Stimulated activated CD4-positive, alpha-beta T cell treated with anti-CD3 and anti-CD28 coated beads, Interleukin-1b, Interleukin-23, amount 100 ng/mL, for 24 hours (primary cell): ENCODE data around the gene ACOX1.

Experiments
- DNase-seq, 4 experiments: peaks; one replicate each; pipeline ENCODE4 v3.0.0-alpha.2; 2020; ENCODE audit warnings: low read depth in 4 of 4, low spot score in 1 of 4

ACOX1 gene

GRCh38 chr17:75978938-75979704 is at the start of gene ACOX1, which contains the start of gene TEN1:
TSS of gene ACOX1 (minus strand) at chr17:75979166. CDS start at chr17:75979073, 93 bp downstream.
TSS of gene TEN1 (plus strand) at chr17:75979240. CDS start at chr17:75986193, 6,953 bp downstream.
- DNase-seq: peak; percentile 88 to 98 (median 94)

DNA sequence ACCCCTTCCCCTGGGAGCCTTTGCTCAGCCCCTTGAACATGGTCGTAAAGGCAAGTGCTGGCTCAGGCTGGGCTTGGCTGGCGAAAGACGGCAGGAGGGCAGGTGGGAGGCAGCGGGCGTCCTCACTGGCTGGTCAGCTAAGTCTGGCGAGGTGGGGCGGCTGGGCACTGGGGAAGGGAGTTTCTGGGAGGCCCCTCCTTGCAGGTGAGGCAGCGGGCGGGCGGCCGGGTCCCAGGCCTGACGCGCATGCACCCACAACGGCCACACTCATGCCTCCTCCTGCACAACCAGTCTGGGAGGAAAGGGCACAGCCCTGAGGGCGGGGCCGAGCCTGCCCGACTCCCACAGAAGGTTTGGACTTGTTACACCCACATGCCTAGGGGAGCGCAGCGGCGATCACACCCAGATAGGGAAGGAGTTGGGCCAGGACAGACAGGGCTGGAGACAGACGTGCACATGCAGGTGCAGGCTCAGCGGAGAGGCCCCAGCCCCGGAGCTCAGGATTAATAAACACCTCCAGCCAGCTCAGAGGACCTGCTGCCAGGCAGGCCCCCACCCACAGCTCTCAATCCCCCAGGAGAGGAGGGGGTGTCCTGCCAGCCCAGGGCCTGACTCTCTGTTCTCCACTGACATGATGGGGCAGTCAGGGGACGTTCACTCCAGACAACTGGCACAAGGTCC is 48.3 kb upstream of the ACOX1 start, which contains the start of gene EVPL:
TSS of gene EVPL (minus strand) at position 148 of the 681 bp plus-strand sequence. CDS start at position 40, 108 bp downstream.
- no peak for DNase-seq

- DNase-seq: no peak
Observed at GRCh38 chr17:76026714-76027158, 47.8 kb upstream of the ACOX1 start.

DNA sequence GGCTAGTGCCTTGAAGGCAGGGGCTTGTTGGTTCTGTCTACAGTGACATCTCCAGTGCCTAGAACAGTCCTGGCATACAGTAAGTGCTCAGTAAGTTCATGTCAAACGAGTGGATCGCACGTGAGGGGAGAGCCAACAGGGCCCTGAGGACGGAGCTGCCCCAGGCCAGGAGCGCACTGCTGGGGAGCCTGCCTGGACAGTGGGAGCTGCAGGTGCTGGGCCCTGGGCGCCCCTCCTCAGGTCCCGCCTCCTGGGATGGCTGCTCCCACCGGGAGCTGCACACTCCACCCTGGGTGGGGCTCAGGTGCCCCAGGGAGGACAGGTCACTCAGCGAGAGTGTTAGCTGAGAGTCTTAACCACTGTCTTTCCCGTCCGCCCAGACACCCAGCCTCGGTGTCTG is 46.3 kb upstream of the ACOX1 start:
- DNase-seq: no peak

GRCh38 chr17:76024353-76024752 is 45.4 kb upstream of the ACOX1 start:
- DNase-seq: no peak

- DNase-seq: no peak
Observed at GRCh38 chr17:76023900-76024237, 44.9 kb upstream of the ACOX1 start.

DNA sequence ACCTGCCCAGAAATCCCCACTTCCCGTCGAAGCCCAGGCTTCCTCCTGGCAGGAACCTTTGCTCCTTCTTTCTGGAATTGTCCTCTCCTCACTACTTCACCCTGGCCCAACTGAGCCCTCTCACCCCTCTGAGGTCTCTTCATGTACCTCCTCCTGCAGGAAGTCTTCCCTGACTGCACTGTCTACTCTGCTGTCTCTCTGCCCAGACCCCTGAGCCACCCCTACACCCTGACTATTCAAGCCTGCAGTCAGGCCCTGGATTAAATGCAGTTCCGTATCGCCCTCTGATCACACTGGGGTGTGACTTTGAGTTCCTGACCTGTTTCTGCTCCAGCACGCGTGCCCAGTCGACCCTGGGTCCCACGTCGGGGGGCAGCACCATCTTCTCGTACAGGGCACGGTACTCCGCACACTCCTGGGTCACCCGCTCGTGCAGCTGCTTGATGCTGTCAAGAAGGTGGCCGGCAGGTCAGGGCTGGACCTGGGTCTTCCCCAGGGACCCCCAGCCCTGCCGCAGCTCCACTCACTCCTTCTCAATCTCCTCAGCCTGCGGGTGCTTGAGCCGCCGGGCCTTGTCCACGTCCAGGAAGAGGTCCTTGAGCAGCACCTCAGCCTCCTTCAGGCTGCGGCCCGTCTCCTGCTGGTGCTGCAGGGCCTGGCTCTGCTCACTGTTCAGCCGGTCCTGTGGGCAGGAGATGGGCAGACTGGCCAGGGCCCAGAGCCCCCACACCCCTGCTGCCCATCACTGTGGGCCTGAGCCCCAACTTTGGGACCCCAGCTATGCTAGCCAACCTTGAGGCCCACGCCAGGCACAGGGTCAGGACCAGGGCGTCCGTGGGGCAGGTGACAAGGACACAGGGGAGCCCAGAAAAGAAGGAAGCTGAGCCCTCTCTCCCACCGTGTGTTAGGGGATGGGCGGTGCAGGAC is 44.3 kb upstream of the ACOX1 start:
- no peak for DNase-seq

DNA sequence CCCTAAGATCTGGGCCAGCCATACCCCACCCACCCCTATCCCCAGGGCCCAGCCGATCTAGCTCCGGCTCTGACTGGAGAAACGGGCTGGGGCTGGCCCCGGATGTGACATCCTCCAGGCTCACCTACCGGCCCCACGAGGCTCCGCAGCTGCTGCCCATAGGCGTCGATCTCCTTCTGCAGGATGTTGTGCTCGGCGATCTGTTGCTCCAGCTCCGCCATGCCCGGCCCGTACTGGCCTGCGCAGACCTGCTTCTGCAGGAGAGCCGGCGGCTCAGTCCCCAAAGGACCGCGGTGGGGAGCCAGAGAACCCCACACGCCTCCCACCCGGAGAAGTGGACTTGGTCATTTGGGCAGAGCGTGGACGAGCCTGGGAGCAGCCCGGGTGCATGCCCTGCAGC is 43.3 kb upstream of the ACOX1 start:
- no peak for DNase-seq

- no peak for DNase-seq
Observed at GRCh38 chr17:76019833-76020467, 41.0 kb upstream of the ACOX1 start.

DNA sequence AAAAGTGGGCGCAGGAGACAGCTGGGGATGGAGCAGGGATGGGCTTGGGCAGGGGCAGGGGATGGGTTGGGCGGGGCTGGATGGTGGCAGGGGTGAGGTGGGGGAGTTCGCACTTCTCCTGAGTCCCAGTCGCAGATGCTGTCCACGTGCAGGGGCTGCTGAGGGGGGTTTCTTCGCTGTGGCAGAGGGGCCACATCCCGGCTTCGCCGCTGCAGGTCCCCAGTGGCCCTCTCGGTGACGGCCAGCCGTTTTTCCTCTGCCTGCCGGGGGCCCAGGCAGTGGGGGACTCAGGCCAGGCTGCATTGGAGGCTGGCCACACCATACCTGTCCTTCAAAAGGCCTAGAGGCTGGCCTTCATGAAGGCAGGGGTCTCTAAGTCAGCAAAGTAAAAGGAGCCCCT is 39.8 kb upstream of the ACOX1 start:
- no peak for DNase-seq

DNA sequence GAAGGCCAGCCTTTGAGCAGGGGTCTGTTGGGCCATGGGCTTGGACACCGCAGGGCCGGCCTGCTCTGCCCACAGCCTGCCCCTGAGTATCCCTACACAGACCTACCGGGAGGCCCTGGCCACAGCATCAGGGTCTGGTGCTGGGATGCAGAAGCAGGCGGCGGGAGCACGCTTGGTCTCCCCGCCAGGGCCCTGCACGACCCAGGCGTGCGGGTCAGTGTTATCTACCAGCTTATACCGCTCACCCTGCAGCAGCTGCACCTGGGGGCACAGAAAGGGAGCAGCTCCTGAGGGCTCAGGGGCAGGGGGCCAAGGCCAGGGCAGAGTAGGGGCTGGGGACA is 39.3 kb upstream of the ACOX1 start:
- no peak for DNase-seq

- no peak for DNase-seq
Observed at GRCh38 chr17:76017481-76018339, 38.7 kb upstream of the ACOX1 start.

- no peak for DNase-seq
Observed at GRCh38 chr17:76014925-76015261, 35.9 kb upstream of the ACOX1 start.

DNA sequence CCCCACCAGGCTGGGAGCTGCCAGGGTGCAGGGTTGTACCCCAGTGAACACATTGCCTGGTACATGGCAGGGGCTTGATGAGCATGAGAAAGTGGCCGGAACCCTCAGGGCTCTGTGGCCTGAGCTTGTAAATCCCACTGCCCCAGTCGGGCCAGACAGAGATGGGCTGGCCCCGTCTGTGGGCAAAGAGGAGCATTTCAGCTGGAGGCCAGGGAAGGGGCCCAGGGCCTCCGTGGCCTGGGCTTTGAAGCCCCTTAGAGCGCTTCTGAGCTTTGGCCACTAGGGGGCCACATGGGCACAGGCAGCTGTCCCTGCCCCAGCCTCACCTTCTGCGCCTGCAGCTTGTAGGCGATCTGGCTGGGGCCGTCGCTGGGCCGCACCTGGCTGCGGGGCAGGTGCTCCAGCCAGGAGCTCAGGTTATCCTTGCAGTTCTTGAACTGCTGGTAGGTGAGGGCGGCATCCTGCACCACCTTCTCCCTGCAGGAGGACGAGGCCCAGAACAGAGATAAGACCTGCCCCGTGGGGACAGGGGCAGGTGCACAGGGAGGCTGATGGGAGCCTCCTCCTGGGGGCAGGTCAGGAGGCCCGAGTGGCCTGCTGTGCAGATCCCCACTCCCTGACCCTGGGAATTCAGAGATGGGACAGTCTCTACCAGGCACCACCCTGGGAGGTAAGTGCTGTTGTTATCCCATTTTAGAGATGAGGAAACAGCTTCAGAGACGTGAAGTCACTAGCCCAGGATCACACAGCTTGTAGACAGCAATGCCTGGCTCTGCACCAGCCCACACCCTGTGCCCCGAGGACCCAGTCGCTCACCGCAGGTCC is 35.3 kb upstream of the ACOX1 start:
- peak; percentile 50 to 73 (median 60) for DNase-seq

GRCh38 chr17:76013377-76013932 is 34.5 kb upstream of the ACOX1 start:
- DNase-seq: no peak

DNA sequence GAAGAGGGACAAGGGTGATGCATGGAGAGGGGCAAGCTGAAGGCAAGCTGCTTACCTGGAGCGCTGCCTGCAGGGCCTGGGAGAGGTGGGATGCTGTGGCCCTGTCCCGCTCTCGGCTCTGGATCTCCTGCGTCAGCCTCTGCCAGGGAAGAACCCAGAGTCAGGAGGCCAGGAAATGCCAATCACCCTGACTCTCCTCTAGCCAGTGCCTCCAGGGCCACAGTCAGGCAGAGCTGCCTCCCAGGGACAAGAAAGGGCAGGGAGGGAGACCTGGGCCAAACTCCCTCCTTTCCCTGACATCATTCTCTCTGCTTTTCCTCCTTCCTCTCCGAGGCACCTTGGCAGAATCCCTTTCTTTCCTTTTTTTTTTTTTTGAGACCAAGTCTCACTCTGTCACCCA is 33.0 kb upstream of the ACOX1 start:
- no peak for DNase-seq

- no peak for DNase-seq
Observed at GRCh38 chr17:76009969-76010661, 31.1 kb upstream of the ACOX1 start.

- DNase-seq: no peak
Observed at GRCh38 chr17:76009447-76009846, 30.5 kb upstream of the ACOX1 start.
